Panc1 (cell line): ENCODE results near the gene GSTT2. TPM values are rescaled to one million over a fixed set of nuclear protein-coding genes. Genes with fewer than 3 reads are reported as not detected.

Experiments used
- ATAC-seq: fragments of 200-7000 bp; cut with Tn5 transposase; 2 replicates; pipeline ENCODE4 v1.9.1; 2020; ENCODE audit warnings: mild to moderate bottlenecking, moderate library complexity
- BruUV-seq: library from RNA; stranded (reverse); fragments of 400-500 nt; replicated peaks from 2 replicates; lab custom pipeline; 2021; lab: Mats Ljungman, UMichigan
- CTCF ChIA-PET: fragments of 300-600 bp; sonication (Branson Sonifier 250); formaldehyde crosslinking; loops from one replicate; lab custom pipeline; 2022; ENCODE audit warnings: antibody characterized with exemption; lab: Charles Lee
- POLR2A ChIA-PET: fragments of 300-600 bp; sonication (Branson Sonifier 250); formaldehyde crosslinking; loops from one replicate; lab custom pipeline; 2022; ENCODE audit warnings: antibody characterized with exemption; lab: Charles Lee
- DNase-seq: peaks from one replicate; pipeline ENCODE4 v3.0.0-alpha.2; 2010; ENCODE audit warnings: low read depth, low spot score
- H3K27ac ChIP-seq: 2 replicates; pipeline ENCODE4 v1.5.1; 2011; ENCODE audit warnings: mild to moderate bottlenecking, low read length, inconsistent platforms
- H3K27me3 ChIP-seq: fragments of 200-500 bp; sonication (Bioruptor generic); 2 replicates; pipeline ENCODE4 v1.6.0; 2014; ENCODE audit warnings: low read length, inconsistent platforms; ENCODE audit not compliant: control insufficient read depth, insufficient read depth
- H3K36me3 ChIP-seq: fragments of 200-500 bp; sonication (Bioruptor generic); 2 replicates; pipeline ENCODE4 v1.5.1; 2014; ENCODE audit warnings: inconsistent platforms, mild to moderate bottlenecking, low read length, moderate library complexity; ENCODE audit not compliant: control insufficient read depth, insufficient read depth
- H3K4me1 ChIP-seq: 2 replicates; pipeline ENCODE4 v1.5.1; 2011; ENCODE audit warnings: inconsistent platforms, mild to moderate bottlenecking, low read length, moderate library complexity; ENCODE audit not compliant: control insufficient read depth, insufficient read depth
- H3K4me3 ChIP-seq, 2 experiments: 2 replicates each; pipeline ENCODE4 v1.5.1; 2011 to 2012; ENCODE audit warnings: low read depth in 2 of 2, low read length in 2 of 2, mild to moderate bottlenecking in 2 of 2, inconsistent platforms in 1 of 2, moderate library complexity in 1 of 2
- H3K9me3 ChIP-seq: fragments of 200-500 bp; sonication (Bioruptor generic); 2 replicates; pipeline ENCODE4 v1.5.1; 2014; ENCODE audit warnings: low read depth, mild to moderate bottlenecking, inconsistent platforms, low read length, moderate library complexity; ENCODE audit not compliant: control insufficient read depth, insufficient read depth
- POLR2AphosphoS5 ChIP-seq: IDR thresholded peaks from 2 replicates; pipeline ENCODE4 v1.6.1; 2012; ENCODE audit warnings: mild to moderate bottlenecking, low read depth, low read length, moderate library complexity
- SIN3A ChIP-seq: IDR thresholded peaks from 2 replicates; pipeline ENCODE4 v1.6.1; 2012; ENCODE audit warnings: low read depth, mild to moderate bottlenecking, low read length, moderate library complexity, borderline replicate concordance; ENCODE audit not compliant: insufficient read depth
- TCF7L2 ChIP-seq: IDR thresholded peaks from 2 replicates; pipeline ENCODE4 v1.6.1; 2011; ENCODE audit warnings: mild to moderate bottlenecking, low read depth, low read length, inconsistent platforms
- in situ Hi-C: cut with HindIII; loops from 2 replicates; pipeline ENCODE4 v1.10.0; 2016; ENCODE audit warnings: low sequenced_read_pairs, low pct_unique_long_range_greater_than_20kb
- intact Hi-C: fragments of 100-400 bp; cut with micrococcal nuclease; formaldehyde crosslinking; loops from one replicate; pipeline ENCODE4 v1.10.0; 2022; ENCODE audit not compliant: unreplicated experiment
- total RNA-seq: library from RNA; stranded (reverse); gene quantifications from one replicate; pipeline ENCODE4 v1.2.1, GENCODE V29; 2021; ENCODE audit not compliant: unreplicated experiment
- TF ChIP-seq, protein P1 (sequence below), 2 experiments: IDR thresholded peaks; 2 replicates each; pipeline ENCODE4 v1.6.1; 2011 to 2012; ENCODE audit warnings: low read depth in 2 of 2, control low read depth in 1 of 2, low read length in 1 of 2, mild to moderate bottlenecking in 1 of 2, moderate library complexity in 1 of 2; ENCODE audit not compliant: insufficient read depth in 1 of 2
- TF ChIP-seq, protein P2 (sequence below): fragments of 450-650 bp; IDR thresholded peaks from 2 replicates; pipeline ENCODE4 v1.5.1; 2017; ENCODE audit warnings: mild to moderate bottlenecking

The GSTT2 gene
- total RNA-seq, 1 experiment from 2014 or later = 0.26 TPM

DNA sequence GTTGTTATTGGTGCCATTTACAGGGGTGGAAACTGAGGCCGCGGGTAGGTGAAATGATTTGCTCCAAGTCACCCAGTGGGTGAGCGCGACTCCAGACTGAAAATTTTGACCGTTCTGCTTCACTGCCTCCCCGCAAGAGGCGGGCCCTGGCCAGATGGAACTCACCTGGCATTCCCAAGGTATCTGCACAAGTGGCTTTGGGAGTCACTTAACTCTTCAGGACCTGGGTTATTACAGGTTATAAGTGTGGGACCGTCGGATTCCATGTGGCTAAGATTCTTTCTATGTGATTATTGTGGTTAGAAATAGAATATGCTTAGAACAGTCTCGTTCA is 31.8 kb downstream of the GSTT2 start:
- TF ChIP-seq TCF7L2 (no peak), POLR2AphosphoS5 (no peak), SIN3A (no peak)
- TF ChIP-seq, protein P1, sequence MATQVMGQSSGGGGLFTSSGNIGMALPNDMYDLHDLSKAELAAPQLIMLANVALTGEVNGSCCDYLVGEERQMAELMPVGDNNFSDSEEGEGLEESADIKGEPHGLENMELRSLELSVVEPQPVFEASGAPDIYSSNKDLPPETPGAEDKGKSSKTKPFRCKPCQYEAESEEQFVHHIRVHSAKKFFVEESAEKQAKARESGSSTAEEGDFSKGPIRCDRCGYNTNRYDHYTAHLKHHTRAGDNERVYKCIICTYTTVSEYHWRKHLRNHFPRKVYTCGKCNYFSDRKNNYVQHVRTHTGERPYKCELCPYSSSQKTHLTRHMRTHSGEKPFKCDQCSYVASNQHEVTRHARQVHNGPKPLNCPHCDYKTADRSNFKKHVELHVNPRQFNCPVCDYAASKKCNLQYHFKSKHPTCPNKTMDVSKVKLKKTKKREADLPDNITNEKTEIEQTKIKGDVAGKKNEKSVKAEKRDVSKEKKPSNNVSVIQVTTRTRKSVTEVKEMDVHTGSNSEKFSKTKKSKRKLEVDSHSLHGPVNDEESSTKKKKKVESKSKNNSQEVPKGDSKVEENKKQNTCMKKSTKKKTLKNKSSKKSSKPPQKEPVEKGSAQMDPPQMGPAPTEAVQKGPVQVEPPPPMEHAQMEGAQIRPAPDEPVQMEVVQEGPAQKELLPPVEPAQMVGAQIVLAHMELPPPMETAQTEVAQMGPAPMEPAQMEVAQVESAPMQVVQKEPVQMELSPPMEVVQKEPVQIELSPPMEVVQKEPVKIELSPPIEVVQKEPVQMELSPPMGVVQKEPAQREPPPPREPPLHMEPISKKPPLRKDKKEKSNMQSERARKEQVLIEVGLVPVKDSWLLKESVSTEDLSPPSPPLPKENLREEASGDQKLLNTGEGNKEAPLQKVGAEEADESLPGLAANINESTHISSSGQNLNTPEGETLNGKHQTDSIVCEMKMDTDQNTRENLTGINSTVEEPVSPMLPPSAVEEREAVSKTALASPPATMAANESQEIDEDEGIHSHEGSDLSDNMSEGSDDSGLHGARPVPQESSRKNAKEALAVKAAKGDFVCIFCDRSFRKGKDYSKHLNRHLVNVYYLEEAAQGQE (IDR thresholded peaks at IDR 0.05; ENCODE audit: insufficient read depth in 1 of 2, low read depth in 2 of 2, low read length in 1 of 2) = no peak
- TF ChIP-seq, protein P2, sequence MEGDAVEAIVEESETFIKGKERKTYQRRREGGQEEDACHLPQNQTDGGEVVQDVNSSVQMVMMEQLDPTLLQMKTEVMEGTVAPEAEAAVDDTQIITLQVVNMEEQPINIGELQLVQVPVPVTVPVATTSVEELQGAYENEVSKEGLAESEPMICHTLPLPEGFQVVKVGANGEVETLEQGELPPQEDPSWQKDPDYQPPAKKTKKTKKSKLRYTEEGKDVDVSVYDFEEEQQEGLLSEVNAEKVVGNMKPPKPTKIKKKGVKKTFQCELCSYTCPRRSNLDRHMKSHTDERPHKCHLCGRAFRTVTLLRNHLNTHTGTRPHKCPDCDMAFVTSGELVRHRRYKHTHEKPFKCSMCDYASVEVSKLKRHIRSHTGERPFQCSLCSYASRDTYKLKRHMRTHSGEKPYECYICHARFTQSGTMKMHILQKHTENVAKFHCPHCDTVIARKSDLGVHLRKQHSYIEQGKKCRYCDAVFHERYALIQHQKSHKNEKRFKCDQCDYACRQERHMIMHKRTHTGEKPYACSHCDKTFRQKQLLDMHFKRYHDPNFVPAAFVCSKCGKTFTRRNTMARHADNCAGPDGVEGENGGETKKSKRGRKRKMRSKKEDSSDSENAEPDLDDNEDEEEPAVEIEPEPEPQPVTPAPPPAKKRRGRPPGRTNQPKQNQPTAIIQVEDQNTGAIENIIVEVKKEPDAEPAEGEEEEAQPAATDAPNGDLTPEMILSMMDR = no peak
- Histone ChIP-seq H3K27ac (peak overlapping the region; percentile 71), H3K27me3 (no peaks in the 10 kb centered on the region), H3K4me1 (no peaks in the 10 kb centered on the region), H3K9me3 (no peaks in the 10 kb centered on the region), H3K4me3 (peak overlapping the region; percentile 62 to 86), H3K36me3 (no peaks in the 10 kb centered on the region)
- ChIA-PET POLR2A (no interaction called here), CTCF (no interaction called here)
- intact Hi-C loops (no loop called here), in situ Hi-C loops (no loop called here)
- ATAC-seq = peak; percentile 8; the same call in 1 of the 2 replicates
- no peak for DNase-seq
- no TSS peak for BruUV-seq

DNA sequence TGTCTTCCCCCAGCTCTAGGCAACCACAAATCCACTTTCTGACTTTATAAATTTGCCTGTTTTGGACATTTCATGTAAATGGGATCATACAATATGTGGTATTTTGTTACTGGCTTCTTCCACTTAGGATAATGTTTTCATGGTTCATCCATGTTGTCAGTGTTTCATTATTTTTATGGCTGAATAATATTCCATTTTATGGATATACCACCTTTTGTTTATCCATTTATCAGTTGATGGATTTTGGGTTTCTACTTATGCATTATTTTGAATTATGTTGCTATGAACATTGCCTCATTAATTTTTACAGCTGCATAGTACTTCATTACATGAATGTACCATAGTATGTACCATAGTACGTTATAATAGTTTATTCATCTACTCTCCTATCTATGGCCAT is 36.2 kb downstream of the GSTT2 start:
- ATAC-seq = no peak
- CTCF ChIA-PET = no interaction called here
- H3K4me3 ChIP-seq = no peak overlapping the region
- TF ChIP-seq, protein P2 = no peak
- TF ChIP-seq SIN3A = no peak
- TF ChIP-seq, protein P1 (IDR thresholded peaks at IDR 0.05; ENCODE audit: insufficient read depth in 1 of 2, low read depth in 2 of 2, low read length in 1 of 2) = no peak
- no peak for TF ChIP-seq TCF7L2
- no peak for TF ChIP-seq POLR2AphosphoS5
- no peak overlapping the region for H3K27ac ChIP-seq
- intact Hi-C loops = no loop called here
- H3K4me1 ChIP-seq = no peaks in the 10 kb centered on the region
- POLR2A ChIA-PET = no interaction called here
- no peaks in the 10 kb centered on the region for H3K27me3 ChIP-seq
- no peaks in the 10 kb centered on the region for H3K36me3 ChIP-seq
- no TSS peak for BruUV-seq
- no peak for DNase-seq
- no peaks in the 10 kb centered on the region for H3K9me3 ChIP-seq
- in situ Hi-C loops = no loop called here
